Pancreas (tissue), 10 donors: ENCODE measurements around the gene MMADHC. TPM values are rescaled to one million over a fixed set of nuclear protein-coding genes. Genes with fewer than 3 reads are reported as not detected.

Experiments used
- ATAC-seq, 4 donors: fragments of 200-7000 bp; cut with Tn5 transposase; one replicate each; pipeline versions ENCODE4 v1.8.0 to v1.9.1; 2020; ENCODE audit warnings: mild to moderate bottlenecking in 4 of 4, moderate library complexity in 4 of 4
- DNase-seq, 6 donors: peaks; one replicate each; pipeline ENCODE4 v3.0.0-alpha.2; 2020
- FAIRE-seq: peaks from 2 replicates; lab custom pipeline; 2012; peaks lifted over from hg19 to GRCh38; lab: Jason Lieb, UNC
- H3K27ac ChIP-seq, 4 donors: fragments of 200-600 bp; sonication (generic); 1 replicate in 3 of 4; 2 replicates in 1 of 4; pipeline versions ENCODE4 v1.5.0 to v1.8.0; 2020
- H3K27me3 ChIP-seq, 4 donors: fragments of 200-600 bp; one replicate each; pipeline ENCODE4 v1.8.0; 2021
- H3K36me3 ChIP-seq, 3 donors: fragments of 200-600 bp; sonication (generic) in 1 of 3; one replicate each; pipeline versions ENCODE4 v1.5.0 to v1.8.0; 2020 to 2021
- H3K4me1 ChIP-seq, 3 donors: fragments of 200-600 bp; one replicate each; pipeline ENCODE4 v1.8.0; 2021
- H3K4me3 ChIP-seq, 4 donors: fragments of 200-600 bp; sonication (generic) in 2 of 4; one replicate each; pipeline versions ENCODE4 v1.5.0 to v1.8.0; 2020 to 2021
- H3K9me3 ChIP-seq, 4 donors: fragments of 200-600 bp; one replicate each; pipeline ENCODE4 v1.8.0; 2021
- WGBS, 2 donors: extraction: QIAGEN DNeasy Blood & Tissue Kit; methylation state at CpG; one replicate each; pipeline ENCODE4 v1.1.7; 2013; 5-methylcytosine and 5-hydroxymethylcytosine counted together
- intact Hi-C, 3 donors: fragments of 100-400 bp; cut with DNase I; formaldehyde crosslinking; loops; one replicate each; pipeline versions ENCODE4 v1.11.1 to v1.14.2; 2022
- polyA plus RNA-seq, 2 donors: library from polyadenylated mRNA; stranded (reverse); fragments of 200-250 nt; gene quantifications; one replicate each; pipeline ENCODE4 v1.2.3, GENCODE V29; 2013
- total RNA-seq, 6 donors: library from RNA; stranded (reverse); fragmentation: NEBNext Ultra II Directional in 4 of 6; extraction: Animal tissue kit (Norgen Biotek cat#: 25700) in 4 of 6; gene quantifications; one replicate each; pipeline versions ENCODE4 v1.2.1 to v1.2.4, GENCODE V29; 2021 to 2023
- TF ChIP-seq, protein P1 (sequence below), 4 donors: fragments of 200-600 bp; sonication (generic) in 3 of 4; IDR thresholded peaks; one replicate each; pipeline versions ENCODE4 v1.5.0 to v1.8.0; 2021; ENCODE audit warnings: antibody characterized with exemption in 4 of 4
- donor health status: healthy with polysubstance abuse.
- donor health status: DM: no; HTN: no; CAD: no; lungs with moderate emphysema.
- donor health status: DM: no; HTN: no; CAD: no.
- donor health status: control.
- donor health status: control.
- donor health status: Bipolar disorder and iron deficiency.
- donor health status: DM: yes; HTN: yes; CAD: no.
- donor health status: DM: no; HTN: no; CAD: no.
- donor health status: DM: no; HTN: no; CAD: no.
- donor health status: DM: yes; HTN: yes; CAD: no.

The MMADHC gene
- total and polyA plus RNA-seq, 8 donors: 20.1 to 68.0 (median 57.4) TPM

DNA sequence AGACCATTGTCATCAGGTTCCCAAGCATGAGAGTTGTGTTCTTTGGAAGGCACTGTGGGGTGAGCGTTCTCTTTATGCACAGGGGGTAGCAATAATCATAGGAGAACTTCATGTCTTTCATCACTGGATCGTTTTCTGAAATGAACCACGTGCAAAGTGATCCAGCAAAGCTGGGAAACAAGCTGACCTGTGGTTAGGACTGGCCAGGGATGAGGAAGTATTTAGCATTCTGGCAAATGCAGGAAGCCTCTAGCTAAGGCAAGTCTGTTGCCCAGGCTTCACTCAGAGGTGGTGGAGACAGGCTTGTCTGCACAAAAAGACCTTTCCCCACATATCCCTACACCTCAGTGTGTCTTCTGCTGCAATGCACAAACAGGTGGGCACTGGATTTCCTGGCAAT is 58.6 kb downstream of the MMADHC start:
- Histone ChIP-seq H3K27ac (no peak overlapping the region), H3K27me3 (no peaks in the 10 kb centered on the region), H3K4me1 (no peaks in the 10 kb centered on the region), H3K36me3 (no peaks in the 10 kb centered on the region), H3K4me3 (no peak overlapping the region), H3K9me3 (no peaks in the 10 kb centered on the region)
- no peak for ATAC-seq
- DNase-seq: no peak
- WGBS, 2 donors: 45 to 61% methylated on average over 3 of the region's 3 CpGs
- intact Hi-C loops: no loop called here
- FAIRE-seq: no peak
- TF ChIP-seq, protein P1, sequence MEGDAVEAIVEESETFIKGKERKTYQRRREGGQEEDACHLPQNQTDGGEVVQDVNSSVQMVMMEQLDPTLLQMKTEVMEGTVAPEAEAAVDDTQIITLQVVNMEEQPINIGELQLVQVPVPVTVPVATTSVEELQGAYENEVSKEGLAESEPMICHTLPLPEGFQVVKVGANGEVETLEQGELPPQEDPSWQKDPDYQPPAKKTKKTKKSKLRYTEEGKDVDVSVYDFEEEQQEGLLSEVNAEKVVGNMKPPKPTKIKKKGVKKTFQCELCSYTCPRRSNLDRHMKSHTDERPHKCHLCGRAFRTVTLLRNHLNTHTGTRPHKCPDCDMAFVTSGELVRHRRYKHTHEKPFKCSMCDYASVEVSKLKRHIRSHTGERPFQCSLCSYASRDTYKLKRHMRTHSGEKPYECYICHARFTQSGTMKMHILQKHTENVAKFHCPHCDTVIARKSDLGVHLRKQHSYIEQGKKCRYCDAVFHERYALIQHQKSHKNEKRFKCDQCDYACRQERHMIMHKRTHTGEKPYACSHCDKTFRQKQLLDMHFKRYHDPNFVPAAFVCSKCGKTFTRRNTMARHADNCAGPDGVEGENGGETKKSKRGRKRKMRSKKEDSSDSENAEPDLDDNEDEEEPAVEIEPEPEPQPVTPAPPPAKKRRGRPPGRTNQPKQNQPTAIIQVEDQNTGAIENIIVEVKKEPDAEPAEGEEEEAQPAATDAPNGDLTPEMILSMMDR (IDR thresholded peaks at IDR 0.05): no peak

DNA sequence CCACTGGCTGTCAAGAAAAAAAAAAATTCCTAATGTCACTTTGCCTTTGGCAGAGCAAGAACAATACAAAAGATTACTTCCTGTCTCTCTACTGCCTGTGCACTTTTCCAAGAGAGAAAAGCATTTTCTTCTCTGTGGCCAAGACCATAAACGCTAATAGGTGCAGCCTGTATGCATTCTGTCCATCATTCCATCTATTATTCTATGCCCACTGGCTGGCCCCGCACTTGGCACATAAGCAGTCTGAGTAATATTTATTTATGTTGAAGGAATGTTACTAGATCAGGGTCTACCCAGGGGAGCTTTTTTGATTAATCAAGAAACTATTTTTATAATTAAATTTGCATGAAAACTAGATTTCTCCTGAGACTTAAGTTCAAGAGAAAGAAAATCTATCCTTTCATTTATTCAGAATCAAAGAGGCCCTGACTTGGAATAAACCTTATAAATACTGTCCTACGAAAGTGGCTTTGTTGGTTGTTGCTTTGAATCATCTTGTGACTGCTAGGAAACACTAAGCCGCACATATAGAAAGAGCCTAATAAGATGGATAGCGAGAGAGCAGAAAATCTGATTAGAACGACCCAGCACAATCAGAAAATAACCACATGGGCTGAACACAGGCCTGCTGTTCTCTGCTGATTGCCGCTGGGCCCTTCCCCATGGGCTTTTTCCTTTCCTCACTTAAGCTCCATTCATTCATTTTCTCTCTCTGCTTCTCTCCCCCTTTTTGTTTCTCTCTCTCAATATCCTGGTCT is 59.4 kb downstream of the MMADHC start:
- ATAC-seq (no peak), FAIRE-seq (no peak), DNase-seq (no peak)
- TF ChIP-seq, protein P1 (IDR thresholded peaks at IDR 0.05): no peak
- WGBS, 2 donors: 81 to 82% methylated on average over 7 of the region's 7 CpGs
- intact Hi-C loops: no loop called here
- H3K27ac ChIP-seq: no peak overlapping the region
- H3K36me3 ChIP-seq: no peaks in the 10 kb centered on the region
- no peaks in the 10 kb centered on the region for H3K27me3 ChIP-seq
- H3K4me3 ChIP-seq: no peak overlapping the region
- H3K4me1 ChIP-seq: no peaks in the 10 kb centered on the region
- H3K9me3 ChIP-seq: no peaks in the 10 kb centered on the region

DNA sequence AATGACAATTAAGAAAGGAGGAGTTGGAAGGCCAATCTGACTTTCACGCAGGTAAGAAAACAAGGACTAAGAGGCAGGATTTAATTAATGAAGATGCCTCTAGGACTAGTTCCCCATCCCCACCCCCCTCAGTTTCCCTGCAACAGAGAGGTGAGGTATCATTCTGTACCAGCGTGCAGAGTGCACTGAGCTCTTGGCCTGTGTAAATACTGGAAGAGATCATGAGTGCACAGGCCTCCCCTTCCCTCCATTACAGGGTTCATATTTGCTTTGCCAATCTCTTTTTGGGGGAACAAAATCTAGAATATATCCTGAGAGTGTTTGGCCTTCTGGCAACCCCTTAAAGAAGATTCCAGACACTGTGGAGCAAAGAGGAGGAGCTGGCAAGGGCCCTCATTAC is 60.9 kb downstream of the MMADHC start:
- no peak overlapping the region for H3K4me3 ChIP-seq
- H3K4me1 ChIP-seq: no peaks in the 10 kb centered on the region
- TF ChIP-seq, protein P1 (IDR thresholded peaks at IDR 0.05): no peak
- ATAC-seq (no peak), FAIRE-seq (no peak), DNase-seq (no peak)
- intact Hi-C loops: no loop called here
- H3K36me3 ChIP-seq: no peaks in the 10 kb centered on the region
- no peak overlapping the region for H3K27ac ChIP-seq
- H3K9me3 ChIP-seq: no peaks in the 10 kb centered on the region
- 70 to 92% methylated on average over 2 of the region's 2 CpGs for WGBS, 2 donors
- no peaks in the 10 kb centered on the region for H3K27me3 ChIP-seq

DNA sequence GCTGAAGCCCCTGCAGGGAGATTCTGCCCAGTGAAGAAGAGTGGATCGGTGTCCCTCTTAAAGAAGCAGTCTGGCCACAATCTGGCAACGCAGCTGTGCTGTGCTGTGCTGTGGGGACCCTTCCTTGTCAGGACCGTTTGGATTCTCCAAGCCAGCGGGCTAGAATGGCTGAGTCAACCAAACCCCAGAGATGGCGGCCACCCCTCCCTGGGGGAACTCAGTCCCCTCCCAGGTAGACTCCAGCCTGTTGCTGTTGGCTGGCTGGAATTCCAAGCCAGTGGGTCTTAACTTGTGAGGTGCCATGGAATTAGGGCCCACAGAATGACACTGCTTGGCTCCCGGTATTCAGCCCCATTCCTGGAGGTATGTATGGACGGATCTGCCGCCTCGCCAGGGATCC is 62.3 kb downstream of the MMADHC start:
- H3K4me1 ChIP-seq: no peaks in the 10 kb centered on the region
- FAIRE-seq (no peak), ATAC-seq (no peak), DNase-seq (no peak)
- no peaks in the 10 kb centered on the region for H3K36me3 ChIP-seq
- H3K27ac ChIP-seq: no peak overlapping the region
- TF ChIP-seq, protein P1 (IDR thresholded peaks at IDR 0.05): no peak
- H3K9me3 ChIP-seq: no peaks in the 10 kb centered on the region
- no peak overlapping the region for H3K4me3 ChIP-seq
- 88 to 92% methylated on average over 9 of the region's 9 CpGs for WGBS, 2 donors
- H3K27me3 ChIP-seq: no peaks in the 10 kb centered on the region
- intact Hi-C loops: no loop called here
